Measurements from ENCODE around the gene DPRX. TPM values are rescaled to one million over a fixed set of nuclear protein-coding genes. Genes with fewer than 3 reads are reported as not detected.

DPRX gene
- total and polyA plus RNA-seq, 8 donors: 0.16 TPM; not detected in 7

DNA sequence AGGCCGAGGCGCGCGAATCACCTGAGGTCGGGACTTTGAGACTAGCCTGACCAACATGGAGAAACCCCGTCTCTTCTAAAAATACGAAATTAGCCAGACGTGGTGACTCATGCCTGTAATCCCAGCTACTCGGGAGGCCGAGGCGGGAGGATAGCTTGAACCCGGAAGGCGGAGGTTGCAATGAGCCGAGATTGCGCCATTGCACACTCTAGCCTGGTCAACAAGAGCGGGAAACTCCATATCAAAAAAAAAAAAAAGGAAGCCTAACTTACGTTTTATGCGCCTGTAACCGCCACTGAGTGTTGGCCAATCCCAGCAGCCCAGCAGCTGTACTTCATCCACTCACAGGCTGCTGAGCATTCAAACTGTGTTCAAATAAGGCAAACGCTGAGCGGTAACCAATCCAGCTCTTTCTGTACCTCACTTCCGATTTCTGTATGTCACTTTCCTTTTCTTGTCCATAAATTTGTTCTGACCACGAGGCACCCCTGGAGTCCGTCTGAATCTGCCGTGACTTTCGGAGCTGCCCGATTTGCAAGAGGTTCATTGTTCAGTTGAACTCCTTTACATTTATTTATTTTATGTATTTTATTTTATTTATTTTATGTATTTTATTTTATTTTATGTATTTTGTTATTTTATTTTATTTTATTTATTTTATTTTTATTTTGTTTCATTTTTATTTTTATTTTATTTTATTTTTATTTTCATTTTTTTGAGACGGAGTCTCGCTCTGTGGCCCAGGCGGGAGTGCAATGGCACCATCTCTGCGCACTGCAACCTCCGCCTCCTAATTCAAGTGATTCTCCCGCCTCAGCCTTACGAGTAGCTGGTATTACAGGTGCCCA, 18.2 kb downstream of the DPRX start:
- ATAC-seq (no peak), DNase-seq (no peak), FAIRE-seq (no peak)
- Histone ChIP-seq H3K36me3 (no peaks in the 10 kb centered on the region), H3K27me3 (no peaks in the 10 kb centered on the region), H3K4me3 (no peak overlapping the region), H3K9me3 (no peaks in the 10 kb centered on the region), H3K27ac (no peak overlapping the region), H3K4me1 (no peaks in the 10 kb centered on the region)
- TF ChIP-seq, protein P1, sequence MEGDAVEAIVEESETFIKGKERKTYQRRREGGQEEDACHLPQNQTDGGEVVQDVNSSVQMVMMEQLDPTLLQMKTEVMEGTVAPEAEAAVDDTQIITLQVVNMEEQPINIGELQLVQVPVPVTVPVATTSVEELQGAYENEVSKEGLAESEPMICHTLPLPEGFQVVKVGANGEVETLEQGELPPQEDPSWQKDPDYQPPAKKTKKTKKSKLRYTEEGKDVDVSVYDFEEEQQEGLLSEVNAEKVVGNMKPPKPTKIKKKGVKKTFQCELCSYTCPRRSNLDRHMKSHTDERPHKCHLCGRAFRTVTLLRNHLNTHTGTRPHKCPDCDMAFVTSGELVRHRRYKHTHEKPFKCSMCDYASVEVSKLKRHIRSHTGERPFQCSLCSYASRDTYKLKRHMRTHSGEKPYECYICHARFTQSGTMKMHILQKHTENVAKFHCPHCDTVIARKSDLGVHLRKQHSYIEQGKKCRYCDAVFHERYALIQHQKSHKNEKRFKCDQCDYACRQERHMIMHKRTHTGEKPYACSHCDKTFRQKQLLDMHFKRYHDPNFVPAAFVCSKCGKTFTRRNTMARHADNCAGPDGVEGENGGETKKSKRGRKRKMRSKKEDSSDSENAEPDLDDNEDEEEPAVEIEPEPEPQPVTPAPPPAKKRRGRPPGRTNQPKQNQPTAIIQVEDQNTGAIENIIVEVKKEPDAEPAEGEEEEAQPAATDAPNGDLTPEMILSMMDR (IDR thresholded peaks at IDR 0.05): no peak
- intact Hi-C loops (cut with DNase I): no loop called here
- WGBS, 2 donors: 92 to 93% methylated on average over 34 of the region's 34 CpGs

DNA sequence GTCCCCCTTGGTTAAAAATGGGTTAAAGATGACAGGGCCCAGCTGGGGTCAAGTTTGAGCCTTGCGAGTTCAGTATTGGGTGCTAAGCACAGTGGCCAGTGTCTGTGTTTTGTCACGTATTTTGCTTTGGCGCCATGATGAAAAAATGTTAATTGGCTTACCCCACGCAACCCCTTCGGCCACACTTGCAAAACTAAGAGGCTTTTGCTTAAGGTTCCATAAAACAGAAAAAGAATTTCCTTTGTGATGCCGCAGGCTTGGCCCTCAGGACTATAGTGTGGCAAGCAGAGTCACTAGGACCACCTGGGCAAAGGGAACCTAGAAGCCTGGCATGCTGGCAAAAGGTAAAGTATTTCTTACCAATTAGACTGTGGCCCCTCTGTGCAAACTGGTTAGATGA, 20.7 kb downstream of the DPRX start:
- WGBS, 2 donors: 81 to 82% methylated on average over 6 of the region's 6 CpGs
- no peaks in the 10 kb centered on the region for H3K36me3 ChIP-seq
- H3K4me1 ChIP-seq: no peaks in the 10 kb centered on the region
- ATAC-seq (no peak), FAIRE-seq (no peak), DNase-seq (no peak)
- intact Hi-C loops (cut with DNase I): no loop called here
- no peaks in the 10 kb centered on the region for H3K9me3 ChIP-seq
- no peak overlapping the region for H3K27ac ChIP-seq
- no peak overlapping the region for H3K4me3 ChIP-seq
- TF ChIP-seq, protein P1 (IDR thresholded peaks at IDR 0.05): no peak
- no peaks in the 10 kb centered on the region for H3K27me3 ChIP-seq

DNA sequence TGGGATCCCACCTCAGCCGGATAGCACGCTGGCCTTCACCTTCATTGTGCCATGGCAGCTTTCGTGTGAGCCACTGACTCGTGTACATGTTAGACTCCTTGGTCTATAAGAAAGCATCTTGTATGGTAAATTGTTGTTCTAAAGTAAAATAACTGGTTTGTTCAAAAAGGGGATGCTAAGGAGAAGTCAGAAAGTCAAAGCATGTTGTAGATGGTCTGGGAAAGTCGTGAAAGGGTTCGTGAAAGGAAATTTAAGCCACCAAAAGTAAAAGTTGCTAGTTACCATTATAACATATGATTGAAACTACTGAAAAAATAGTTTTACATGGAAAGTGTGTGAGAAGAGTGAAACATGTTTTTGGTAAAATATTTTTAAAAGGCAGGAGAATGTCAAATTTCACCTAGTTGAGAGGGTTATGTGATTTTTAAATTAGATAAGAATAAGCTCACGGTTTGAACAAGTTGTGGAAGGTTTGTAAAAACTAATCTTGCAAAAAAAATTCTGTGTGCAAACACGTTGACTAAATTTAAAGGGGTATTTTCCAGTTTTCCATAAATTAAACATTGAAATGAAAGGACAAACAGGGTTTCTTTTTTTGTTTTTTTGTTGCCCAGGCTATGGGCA, 23.4 kb downstream of the DPRX start:
- TF ChIP-seq, protein P1 (IDR thresholded peaks at IDR 0.05): no peak
- Histone ChIP-seq H3K9me3 (no peaks in the 10 kb centered on the region), H3K4me3 (no peak overlapping the region), H3K36me3 (no peaks in the 10 kb centered on the region), H3K27me3 (no peaks in the 10 kb centered on the region), H3K4me1 (no peaks in the 10 kb centered on the region), H3K27ac (no peak overlapping the region)
- FAIRE-seq (no peak), ATAC-seq (no peak), DNase-seq (no peak)
- 66 to 74% methylated on average over 8 of the region's 8 CpGs for WGBS, 2 donors
- intact Hi-C loops (cut with DNase I): no loop called here

DNA sequence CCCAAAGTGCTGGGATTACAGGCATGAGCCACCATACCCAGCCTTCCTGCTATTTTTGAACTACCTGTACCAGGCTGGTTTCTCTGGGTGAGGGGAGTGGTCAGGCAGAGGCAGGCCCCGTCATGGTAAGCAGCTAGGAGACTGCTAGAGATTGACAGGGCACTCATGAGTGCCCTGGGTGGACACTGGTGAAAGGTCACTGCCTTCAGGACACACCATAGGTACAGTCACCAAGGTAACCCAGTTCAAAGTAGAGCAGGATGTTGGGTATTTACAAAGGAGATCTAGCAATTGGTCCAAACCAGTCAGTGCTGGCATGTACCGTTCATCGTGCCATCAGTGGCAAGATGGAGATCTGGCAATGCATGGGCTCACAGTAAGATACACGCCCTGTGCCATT, 25.5 kb downstream of the DPRX start:
- Histone ChIP-seq H3K9me3 (no peaks in the 10 kb centered on the region), H3K4me3 (no peak overlapping the region), H3K36me3 (no peaks in the 10 kb centered on the region), H3K27me3 (no peaks in the 10 kb centered on the region), H3K27ac (no peak overlapping the region), H3K4me1 (no peaks in the 10 kb centered on the region)
- no peak for FAIRE-seq
- intact Hi-C loops (cut with DNase I): no loop called here
- TF ChIP-seq, protein P1 (IDR thresholded peaks at IDR 0.05): no peak
- 64 to 76% methylated on average over 4 of the region's 4 CpGs for WGBS, 2 donors
- DNase-seq: no peak
- ATAC-seq: no peak

DNA sequence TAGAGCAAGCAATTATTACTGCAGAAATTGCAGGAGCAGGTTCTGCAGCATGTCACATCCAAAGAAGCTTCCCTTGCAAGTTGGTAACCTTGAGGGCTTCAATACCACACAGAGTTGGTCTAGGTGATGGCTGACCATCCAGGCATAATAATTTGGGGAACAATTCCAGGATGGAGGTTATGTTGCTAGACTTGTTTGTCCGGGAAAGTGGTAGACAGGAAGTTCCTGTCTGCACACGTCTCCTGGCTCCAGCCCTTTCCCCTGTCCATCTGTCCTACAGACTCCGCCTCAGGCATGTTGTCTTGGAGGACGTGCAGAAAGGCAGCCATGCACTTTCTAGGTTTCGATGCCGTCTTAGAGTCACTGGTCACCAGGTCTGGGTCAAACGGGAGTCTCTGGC, 26.0 kb downstream of the DPRX start:
- no peaks in the 10 kb centered on the region for H3K36me3 ChIP-seq
- no peak for FAIRE-seq
- no peaks in the 10 kb centered on the region for H3K4me1 ChIP-seq
- H3K9me3 ChIP-seq: no peaks in the 10 kb centered on the region
- ATAC-seq: no peak
- WGBS, 2 donors: 50 to 59% methylated on average over 7 of the region's 7 CpGs
- TF ChIP-seq, protein P1 (IDR thresholded peaks at IDR 0.05): no peak
- H3K27me3 ChIP-seq: no peaks in the 10 kb centered on the region
- intact Hi-C loops (cut with DNase I): no loop called here
- DNase-seq: no peak
- H3K27ac ChIP-seq: no peak overlapping the region
- H3K4me3 ChIP-seq: no peak overlapping the region
